ENCODE results near the gene DAP.

DNA sequence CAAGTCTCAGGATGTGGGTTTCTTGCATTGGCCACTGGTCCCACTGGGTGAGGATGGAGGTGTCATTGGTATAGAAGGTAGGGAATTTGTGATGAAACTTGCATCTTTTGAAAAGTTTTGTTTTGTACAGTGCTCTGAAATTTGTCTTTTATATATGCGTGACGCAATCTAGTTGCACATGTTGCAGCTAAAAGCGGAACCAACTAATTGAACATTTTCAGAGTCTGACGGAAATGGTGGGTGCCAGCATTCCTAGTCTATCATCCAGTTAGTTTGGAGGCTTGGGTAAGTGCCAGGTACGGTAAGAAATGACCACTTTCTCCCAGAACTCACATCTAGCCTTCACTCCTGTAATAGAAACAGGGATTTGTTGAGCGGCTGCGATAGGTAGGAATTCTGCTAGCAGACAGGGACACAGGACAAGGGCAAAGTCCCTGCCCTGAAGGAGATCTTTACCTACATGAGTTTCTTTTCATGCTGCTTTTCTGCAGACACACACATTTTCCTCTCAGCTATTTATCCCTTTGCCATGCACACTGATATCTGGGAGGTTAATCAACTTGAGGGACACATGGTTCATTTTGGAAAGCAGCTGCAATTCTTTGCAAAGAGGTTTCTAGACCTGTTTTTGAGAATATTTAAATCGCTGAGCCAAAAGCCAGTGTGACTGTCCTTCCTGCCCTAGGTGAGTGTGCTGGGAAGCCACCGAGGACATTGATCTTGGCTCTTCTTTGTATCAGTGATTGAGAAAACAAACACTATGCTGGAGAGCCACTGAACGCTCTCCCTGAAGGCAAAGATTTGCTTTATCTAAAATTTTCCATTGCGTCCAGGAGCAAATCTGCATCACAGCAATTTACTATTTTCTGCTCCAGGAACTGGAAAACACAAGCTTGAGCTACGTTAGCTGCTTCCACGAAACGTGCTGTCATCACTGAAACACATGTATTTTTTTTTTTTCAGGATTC lies 89.7 kb downstream of the DAP start:
- TF ChIP-seq POLR2AphosphoS5 (IDR thresholded peaks at IDR 0.05) = no peak
- no peak for TF ChIP-seq CTCF (IDR thresholded peaks at IDR 0.05 in 8 of 11, conservative IDR thresholded peaks at IDR 0.05 in 3 of 11)
- no peak for TF ChIP-seq POLR2A (IDR thresholded peaks at IDR 0.05)

Data from spleen (tissue), 7 donors.